ENCODE data around the gene ARMC3. TPM values are rescaled to one million over a fixed set of nuclear protein-coding genes. Genes with fewer than 3 reads are reported as not detected.

ARMC3 gene
- polyA plus RNA-seq, 3 donors = not detected

DNA sequence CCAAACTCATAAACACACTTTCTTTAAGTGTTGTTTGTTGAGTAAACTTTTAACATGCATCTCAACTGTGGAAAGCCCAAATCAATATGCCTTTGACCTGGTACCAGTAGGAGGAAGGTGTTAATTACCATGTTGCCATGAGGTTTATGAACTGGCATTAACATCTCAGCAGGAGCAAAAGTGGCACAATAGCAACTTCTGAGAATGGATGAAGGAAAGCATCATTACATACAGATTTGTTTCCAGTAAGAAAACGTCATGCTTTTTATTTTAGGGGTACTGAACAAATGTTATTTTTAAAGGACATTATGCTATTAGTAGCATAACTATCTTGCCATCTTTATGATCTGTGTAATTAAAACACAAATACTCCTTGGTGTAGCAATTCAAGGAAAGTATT is 51.1 kb downstream of the ARMC3 start:
- intact Hi-C loops (cut with micrococcal nuclease) = no loop called here
- peaks cover 6% of the 10 kb centered on the region for H3K4me1 Mint-ChIP-seq
- H3K79me2 ChIP-seq (ENCODE audit: insufficient read depth, low read length) = no peaks in the 10 kb centered on the region
- H3K9me3 ChIP-seq (replicated peaks in 1 of 2; ENCODE audit: control insufficient read depth in 1 of 2, insufficient read depth in 1 of 2, low read length in 2 of 2) = no peaks in the 10 kb centered on the region
- no CpG with 5 or more reads among the region's 1 CpG for WGBS (ENCODE audit: insufficient coverage)
- H3K27me3 ChIP-seq (ENCODE audit: control insufficient read depth in 2 of 2, insufficient read depth in 2 of 2, low read length in 2 of 2) = no peaks in the 10 kb centered on the region
- H3K36me3 Mint-ChIP-seq = no peaks in the 10 kb centered on the region
- H3K9me3 Mint-ChIP-seq = no peaks in the 10 kb centered on the region
- no peak overlapping the region for H3K4me2 ChIP-seq (replicated peaks; ENCODE audit: extremely low read depth, low read length, poor library complexity, severe bottlenecking)
- peaks cover 0 to 1% of the 10 kb centered on the region in 2 donors for H3K4me1 ChIP-seq (ENCODE audit: control insufficient read depth in 1 of 2, insufficient read depth in 2 of 2, low read length in 2 of 2)
- H3K4me3 ChIP-seq (replicated peaks in 1 of 3; ENCODE audit: low read depth in 2 of 3, low read length in 3 of 3) = no peak overlapping the region
- H3K27ac Mint-ChIP-seq = no peak overlapping the region
- TF ChIP-seq, protein P1, sequence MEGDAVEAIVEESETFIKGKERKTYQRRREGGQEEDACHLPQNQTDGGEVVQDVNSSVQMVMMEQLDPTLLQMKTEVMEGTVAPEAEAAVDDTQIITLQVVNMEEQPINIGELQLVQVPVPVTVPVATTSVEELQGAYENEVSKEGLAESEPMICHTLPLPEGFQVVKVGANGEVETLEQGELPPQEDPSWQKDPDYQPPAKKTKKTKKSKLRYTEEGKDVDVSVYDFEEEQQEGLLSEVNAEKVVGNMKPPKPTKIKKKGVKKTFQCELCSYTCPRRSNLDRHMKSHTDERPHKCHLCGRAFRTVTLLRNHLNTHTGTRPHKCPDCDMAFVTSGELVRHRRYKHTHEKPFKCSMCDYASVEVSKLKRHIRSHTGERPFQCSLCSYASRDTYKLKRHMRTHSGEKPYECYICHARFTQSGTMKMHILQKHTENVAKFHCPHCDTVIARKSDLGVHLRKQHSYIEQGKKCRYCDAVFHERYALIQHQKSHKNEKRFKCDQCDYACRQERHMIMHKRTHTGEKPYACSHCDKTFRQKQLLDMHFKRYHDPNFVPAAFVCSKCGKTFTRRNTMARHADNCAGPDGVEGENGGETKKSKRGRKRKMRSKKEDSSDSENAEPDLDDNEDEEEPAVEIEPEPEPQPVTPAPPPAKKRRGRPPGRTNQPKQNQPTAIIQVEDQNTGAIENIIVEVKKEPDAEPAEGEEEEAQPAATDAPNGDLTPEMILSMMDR (IDR thresholded peaks at IDR 0.05) = no peak
- H3K27me3 Mint-ChIP-seq (ENCODE audit: low read depth in 3 of 3) = peaks cover 0 to 1% (median 0%) of the 10 kb centered on the region in 3 donors
- H4K20me1 ChIP-seq (ENCODE audit: insufficient read depth, low read length) = no peaks in the 10 kb centered on the region
- H3K4me3 Mint-ChIP-seq = no peak overlapping the region
- DNase-seq = no peak
- H2AFZ ChIP-seq (ENCODE audit: insufficient read depth, low read depth, low read length, poor library complexity, severe bottlenecking) = no peak overlapping the region
- no peaks in the 10 kb centered on the region for H3K36me3 ChIP-seq (replicated peaks in 1 of 2; ENCODE audit: control insufficient read depth in 1 of 2, insufficient read depth in 2 of 2, low read length in 2 of 2)
- no peak overlapping the region for H3K9ac ChIP-seq (ENCODE audit: insufficient read depth, low read length, poor library complexity, severe bottlenecking)
- H3K27ac ChIP-seq (ENCODE audit: low read depth in 1 of 2, low read length in 2 of 2) = no peak overlapping the region

DNA sequence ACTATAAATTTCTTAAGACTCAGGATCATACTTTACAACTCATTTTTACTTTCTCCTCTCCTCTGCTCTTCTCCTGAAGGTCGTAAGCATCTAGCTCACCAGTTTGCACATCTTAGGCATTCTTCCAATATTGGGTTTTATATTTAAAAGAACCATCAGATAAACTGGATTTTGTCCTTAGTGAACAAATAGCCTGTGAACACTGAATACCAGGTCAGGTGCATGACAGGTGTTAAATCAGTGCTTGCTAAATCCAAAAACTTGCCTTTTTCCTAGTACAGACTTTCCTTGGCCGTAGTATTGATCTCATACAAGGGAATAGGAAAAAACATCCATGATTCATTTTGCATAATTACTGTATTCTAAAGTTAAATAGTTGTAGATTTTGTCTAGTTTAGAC is 53.0 kb downstream of the ARMC3 start:
- H3K4me1 Mint-ChIP-seq = peaks cover 5% of the 10 kb centered on the region
- Histone ChIP-seq H3K4me1 (ENCODE audit: control insufficient read depth in 1 of 2, insufficient read depth in 2 of 2, low read length in 2 of 2) (peaks cover 0 to 5% of the 10 kb centered on the region in 2 donors), H3K4me3 (replicated peaks in 1 of 3; ENCODE audit: low read depth in 2 of 3, low read length in 3 of 3) (no peak overlapping the region), H3K9ac (ENCODE audit: insufficient read depth, low read length, poor library complexity, severe bottlenecking) (no peak overlapping the region), H3K9me3 (replicated peaks in 1 of 2; ENCODE audit: control insufficient read depth in 1 of 2, insufficient read depth in 1 of 2, low read length in 2 of 2) (no peaks in the 10 kb centered on the region), H3K36me3 (replicated peaks in 1 of 2; ENCODE audit: control insufficient read depth in 1 of 2, insufficient read depth in 2 of 2, low read length in 2 of 2) (no peaks in the 10 kb centered on the region), H4K20me1 (ENCODE audit: insufficient read depth, low read length) (no peaks in the 10 kb centered on the region), H3K4me2 (replicated peaks; ENCODE audit: extremely low read depth, low read length, poor library complexity, severe bottlenecking) (no peak overlapping the region), H3K27ac (ENCODE audit: low read depth in 1 of 2, low read length in 2 of 2) (no peak overlapping the region), H3K79me2 (ENCODE audit: insufficient read depth, low read length) (no peaks in the 10 kb centered on the region), H2AFZ (ENCODE audit: insufficient read depth, low read depth, low read length, poor library complexity, severe bottlenecking) (no peak overlapping the region), H3K27me3 (ENCODE audit: control insufficient read depth in 2 of 2, insufficient read depth in 2 of 2, low read length in 2 of 2) (no peaks in the 10 kb centered on the region)
- no peaks in the 10 kb centered on the region for H3K9me3 Mint-ChIP-seq
- WGBS (ENCODE audit: insufficient coverage) = no CpG with 5 or more reads among the region's 2 CpGs
- peaks cover 0 to 1% (median 0%) of the 10 kb centered on the region in 3 donors for H3K27me3 Mint-ChIP-seq (ENCODE audit: low read depth in 3 of 3)
- intact Hi-C loops (cut with micrococcal nuclease) = loop anchor here in 1 of 2 donors (10.0 kb wide), 1 partner anchor 406 kb away; no protein-coding TSS in a partner anchor
- H3K36me3 Mint-ChIP-seq = no peaks in the 10 kb centered on the region
- H3K4me3 Mint-ChIP-seq = no peak overlapping the region
- DNase-seq = no peak
- no peak overlapping the region for H3K27ac Mint-ChIP-seq
- TF ChIP-seq, protein P1 (IDR thresholded peaks at IDR 0.05) = no peak
